Keratinocyte (primary cell): ENCODE measurements around the gene TIMP2. TPM values are rescaled to one million over a fixed set of nuclear protein-coding genes. Genes with fewer than 3 reads are reported as not detected.

Experiments used
- DNase-seq: peaks from one replicate; pipeline ENCODE4 v3.0.0-alpha.2; 2011; ENCODE audit warnings: low read depth, missing footprints, low spot score
- FAIRE-seq: peaks from 2 replicates; lab custom pipeline; 2011; peaks lifted over from hg19 to GRCh38; lab: Jason Lieb, UNC
- H2AFZ ChIP-seq: 2 replicates; pipeline ENCODE4 v1.6.0; 2012; ENCODE audit warnings: low read length, control low read depth, inconsistent platforms; ENCODE audit not compliant: control insufficient read depth
- H3K27ac ChIP-seq: 2 replicates; pipeline ENCODE4 v1.5.1; 2011; ENCODE audit warnings: low read length; ENCODE audit not compliant: control insufficient read depth, insufficient read depth
- H3K27me3 ChIP-seq: 3 replicates; pipeline ENCODE4 v1.6.0; 2011; ENCODE audit warnings: low read length; ENCODE audit not compliant: control insufficient read depth, insufficient read depth; ENCODE audit errors: extremely low read depth
- H3K36me3 ChIP-seq, 2 experiments: 2 replicates in 1 of 2; 3 replicates in 1 of 2; pipeline ENCODE4 v1.5.1; 2011; ENCODE audit warnings: low read length in 2 of 2, mild to moderate bottlenecking in 1 of 2; ENCODE audit not compliant: control insufficient read depth in 2 of 2, insufficient read depth in 2 of 2; ENCODE audit errors: extremely low read depth in 1 of 2
- H3K4me1 ChIP-seq: 3 replicates; pipeline ENCODE4 v1.5.1; 2011; ENCODE audit warnings: low read length; ENCODE audit not compliant: control insufficient read depth, insufficient read depth; ENCODE audit errors: extremely low read depth
- H3K4me2 ChIP-seq: 3 replicates; pipeline ENCODE4 v1.6.0; 2011; ENCODE audit warnings: low read depth, low read length; ENCODE audit not compliant: control insufficient read depth, insufficient read depth; ENCODE audit errors: extremely low read depth
- H3K4me3 ChIP-seq, 3 experiments: fragments of 200-600 bp in 1 of 3; sonication (generic) in 1 of 3; 2 replicates in 2 of 3; 3 replicates in 1 of 3; pipeline ENCODE4 v1.5.1; 2011 to 2016; ENCODE audit warnings: low read length in 3 of 3, mild to moderate bottlenecking in 3 of 3, control low read depth in 2 of 3, inconsistent platforms in 1 of 3, low read depth in 1 of 3, mixed read lengths in 1 of 3, mixed run types in 1 of 3, moderate library complexity in 1 of 3; ENCODE audit not compliant: control insufficient read depth in 2 of 3, insufficient read depth in 2 of 3; ENCODE audit errors: extremely low read depth in 1 of 3
- H3K79me2 ChIP-seq: 2 replicates; pipeline ENCODE4 v1.6.0; 2012; ENCODE audit warnings: low read length; ENCODE audit not compliant: control insufficient read depth, insufficient read depth
- H3K9ac ChIP-seq: 3 replicates; pipeline ENCODE4 v1.6.0; 2011; ENCODE audit warnings: low read length; ENCODE audit not compliant: control insufficient read depth, insufficient read depth; ENCODE audit errors: extremely low read depth
- H3K9me1 ChIP-seq: 3 replicates; pipeline ENCODE4 v1.6.0; 2011; ENCODE audit warnings: low read length; ENCODE audit not compliant: control insufficient read depth, insufficient read depth; ENCODE audit errors: extremely low read depth
- H3K9me3 ChIP-seq: 2 replicates; pipeline ENCODE4 v1.5.1; 2012; ENCODE audit warnings: low read depth, low read length; ENCODE audit not compliant: control insufficient read depth
- H4K20me1 ChIP-seq: 3 replicates; pipeline ENCODE4 v1.6.0; 2011; ENCODE audit warnings: low read length; ENCODE audit not compliant: control insufficient read depth, insufficient read depth; ENCODE audit errors: extremely low read depth
- EZH2 ChIP-seq: IDR thresholded peaks from one replicate; pipeline ENCODE4 v1.6.1; 2012; ENCODE audit warnings: inconsistent platforms, mild to moderate bottlenecking, low read length, moderate library complexity
- dilution Hi-C: fragments of 300-500 bp; cut with MboI; formaldehyde crosslinking; loops from one replicate; pipeline ENCODE4 v1.7.0; 2020; ENCODE audit warnings: low sequenced_read_pairs; ENCODE audit not compliant: extremely low pct_ligation_motif_present
- polyA plus RNA-seq, 5 experiments: library from polyadenylated mRNA; depleted of rRNA in 3 of 5; stranded (reverse) in 3 of 5; stranded (forward) in 1 of 5; unstranded in 1 of 5; fragments of >200 nt; gene quantifications; 1 replicate in 1 of 5; 2 replicates in 3 of 5; 3 replicates in 1 of 5; pipeline versions ENCODE4 v1.2.1 to v1.2.3, GENCODE V29; 2011 to 2012; ENCODE audit warnings: missing spikeins in 2 of 5, low read depth in 1 of 5, low replicate concordance in 1 of 5
- TF ChIP-seq, protein P1 (sequence below), 3 experiments: IDR thresholded peaks in 1 of 3; conservative IDR thresholded peaks in 1 of 3; optimal IDR thresholded peaks in 1 of 3; 2 replicates in 2 of 3; 3 replicates in 1 of 3; pipeline versions ENCODE3 to v1.5.1; 2011; ENCODE audit warnings: low read length in 3 of 3, mild to moderate bottlenecking in 3 of 3, moderate library complexity in 2 of 3, control low read depth in 1 of 3, inconsistent platforms in 1 of 3; ENCODE audit not compliant: insufficient read depth in 2 of 3; ENCODE audit errors: extremely low read depth in 1 of 3

TIMP2 gene
- polyA plus RNA-seq, 1 donor (not counting 4 experiments of a cell fraction or from before 2014, with no cell fraction given) = 1.2 TPM

DNA sequence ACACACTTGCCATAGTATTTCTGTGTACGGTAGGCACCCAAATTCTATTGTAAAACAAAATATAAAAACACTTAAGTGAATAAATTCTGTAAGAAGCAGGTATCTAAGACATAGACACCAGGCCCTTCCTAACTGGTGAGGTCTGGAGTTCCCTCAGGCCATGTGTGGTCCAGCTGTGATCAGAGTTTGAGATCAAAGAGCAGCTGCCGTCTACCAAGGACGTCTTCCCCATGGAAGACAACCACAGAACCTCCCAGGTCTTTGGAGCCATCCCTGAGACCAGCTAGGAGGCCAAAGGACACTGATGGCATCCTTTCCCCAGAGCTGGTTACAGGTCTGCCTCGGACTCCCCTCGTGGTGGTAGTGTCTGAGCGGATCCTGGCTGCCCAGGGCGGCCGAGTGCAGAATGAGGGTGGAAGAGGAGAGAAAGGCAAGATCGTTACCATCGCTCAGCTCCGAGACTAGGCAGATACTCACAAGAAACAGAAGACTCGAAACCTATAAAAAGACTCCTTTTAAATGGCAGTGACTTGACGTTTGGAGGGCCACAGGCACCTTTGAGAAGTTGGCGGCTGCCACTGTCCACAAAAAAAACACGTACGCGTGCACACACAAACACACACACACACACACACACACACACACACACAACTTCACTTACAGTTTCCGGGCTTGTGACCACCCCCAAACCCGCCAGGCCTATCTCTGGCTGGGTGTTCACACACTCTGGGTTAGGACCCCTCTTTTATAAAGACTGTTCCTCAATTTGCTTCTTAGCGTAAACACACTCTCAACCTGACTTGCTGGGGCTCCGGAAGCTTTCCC lies 7.5 kb downstream of the TIMP2 start:
- Histone ChIP-seq H3K4me2 (no peak overlapping the region), H2AFZ (no peak overlapping the region), H4K20me1 (no peaks in the 10 kb centered on the region), H3K4me1 (peaks cover 8% of the 10 kb centered on the region), H3K79me2 (no peaks in the 10 kb centered on the region), H3K27me3 (no peaks in the 10 kb centered on the region), H3K27ac (no peak overlapping the region), H3K9ac (no peak overlapping the region), H3K36me3 (no peaks in the 10 kb centered on the region), H3K9me3 (no peaks in the 10 kb centered on the region), H3K9me1 (no peaks in the 10 kb centered on the region), H3K4me3 (no peak overlapping the region)
- no peak for DNase-seq
- dilution Hi-C loops = no loop called here
- TF ChIP-seq, protein P1, sequence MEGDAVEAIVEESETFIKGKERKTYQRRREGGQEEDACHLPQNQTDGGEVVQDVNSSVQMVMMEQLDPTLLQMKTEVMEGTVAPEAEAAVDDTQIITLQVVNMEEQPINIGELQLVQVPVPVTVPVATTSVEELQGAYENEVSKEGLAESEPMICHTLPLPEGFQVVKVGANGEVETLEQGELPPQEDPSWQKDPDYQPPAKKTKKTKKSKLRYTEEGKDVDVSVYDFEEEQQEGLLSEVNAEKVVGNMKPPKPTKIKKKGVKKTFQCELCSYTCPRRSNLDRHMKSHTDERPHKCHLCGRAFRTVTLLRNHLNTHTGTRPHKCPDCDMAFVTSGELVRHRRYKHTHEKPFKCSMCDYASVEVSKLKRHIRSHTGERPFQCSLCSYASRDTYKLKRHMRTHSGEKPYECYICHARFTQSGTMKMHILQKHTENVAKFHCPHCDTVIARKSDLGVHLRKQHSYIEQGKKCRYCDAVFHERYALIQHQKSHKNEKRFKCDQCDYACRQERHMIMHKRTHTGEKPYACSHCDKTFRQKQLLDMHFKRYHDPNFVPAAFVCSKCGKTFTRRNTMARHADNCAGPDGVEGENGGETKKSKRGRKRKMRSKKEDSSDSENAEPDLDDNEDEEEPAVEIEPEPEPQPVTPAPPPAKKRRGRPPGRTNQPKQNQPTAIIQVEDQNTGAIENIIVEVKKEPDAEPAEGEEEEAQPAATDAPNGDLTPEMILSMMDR (optimal IDR thresholded peaks at IDR 0.05 in 1 of 3, IDR thresholded peaks at IDR 0.05 in 1 of 3, conservative IDR thresholded peaks at IDR 0.05 in 1 of 3; ENCODE audit: extremely low read depth in 1 of 3, insufficient read depth in 2 of 3, low read length in 3 of 3) = no peak
- TF ChIP-seq EZH2 = no peak
- no peak for FAIRE-seq

DNA sequence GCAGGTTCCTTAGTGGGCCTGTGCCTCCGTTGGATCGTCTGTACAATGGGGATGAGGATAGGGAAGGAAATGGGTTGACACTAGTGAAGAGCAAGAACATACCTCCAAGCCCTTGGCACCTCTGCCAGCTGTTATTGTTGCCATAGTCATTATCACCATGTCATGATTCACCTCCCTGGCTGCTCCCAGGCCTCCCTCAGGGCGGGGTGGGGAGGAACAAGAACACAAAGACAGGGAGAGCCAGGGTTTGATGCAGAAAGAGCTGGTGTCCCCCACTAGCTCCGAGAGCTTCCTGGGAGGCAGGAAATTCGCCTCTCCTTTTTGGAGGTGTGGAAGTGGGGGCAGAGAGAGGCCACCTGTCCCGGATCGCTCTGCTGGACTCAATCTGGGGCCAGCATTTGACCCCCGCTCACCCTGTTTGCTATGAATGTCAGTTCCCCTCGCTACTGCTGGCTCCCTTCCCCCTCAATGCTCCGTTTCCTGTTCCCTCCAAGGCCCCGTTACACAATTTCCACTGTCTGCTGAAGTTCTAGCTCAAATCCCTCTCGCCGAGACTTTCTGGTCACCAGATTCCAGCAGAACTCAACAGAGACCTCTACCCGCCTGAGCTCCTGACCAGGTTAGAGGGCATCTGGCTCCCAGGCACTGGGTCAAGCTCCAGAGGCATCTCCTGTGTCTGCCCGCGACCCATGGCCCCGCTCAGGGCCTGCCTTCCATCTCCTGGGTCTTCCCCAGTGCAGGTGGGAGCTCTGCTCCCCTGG lies 9.1 kb downstream of the TIMP2 start:
- no peak overlapping the region for H3K27ac ChIP-seq
- no peaks in the 10 kb centered on the region for H3K79me2 ChIP-seq
- no peak overlapping the region for H3K9ac ChIP-seq
- FAIRE-seq (peak; percentile 41), DNase-seq (no peak)
- no peaks in the 10 kb centered on the region for H3K36me3 ChIP-seq
- H2AFZ ChIP-seq = peak overlapping the region; percentile 27
- no peaks in the 10 kb centered on the region for H3K9me3 ChIP-seq
- H3K4me1 ChIP-seq = peaks cover 8% of the 10 kb centered on the region
- no peaks in the 10 kb centered on the region for H3K9me1 ChIP-seq
- no peak overlapping the region for H3K4me3 ChIP-seq
- TF ChIP-seq, protein P1 (optimal IDR thresholded peaks at IDR 0.05 in 1 of 3, IDR thresholded peaks at IDR 0.05 in 1 of 3, conservative IDR thresholded peaks at IDR 0.05 in 1 of 3; ENCODE audit: extremely low read depth in 1 of 3, insufficient read depth in 2 of 3, low read length in 3 of 3) = no peak
- TF ChIP-seq EZH2 = no peak
- H3K27me3 ChIP-seq = no peaks in the 10 kb centered on the region
- dilution Hi-C loops = no loop called here
- no peaks in the 10 kb centered on the region for H4K20me1 ChIP-seq
- H3K4me2 ChIP-seq = peak overlapping the region; percentile 32
